Measurements from ENCODE around the gene CCDC24. TPM values are rescaled to one million over a fixed set of nuclear protein-coding genes. Genes with fewer than 3 reads are reported as not detected.
A peak's percentile ranks its signal among the peaks of the same experiment; 100 is the strongest.

CCDC24 gene
- total RNA-seq, 1 experiment from 2014 or later = 24.4 TPM

DNA sequence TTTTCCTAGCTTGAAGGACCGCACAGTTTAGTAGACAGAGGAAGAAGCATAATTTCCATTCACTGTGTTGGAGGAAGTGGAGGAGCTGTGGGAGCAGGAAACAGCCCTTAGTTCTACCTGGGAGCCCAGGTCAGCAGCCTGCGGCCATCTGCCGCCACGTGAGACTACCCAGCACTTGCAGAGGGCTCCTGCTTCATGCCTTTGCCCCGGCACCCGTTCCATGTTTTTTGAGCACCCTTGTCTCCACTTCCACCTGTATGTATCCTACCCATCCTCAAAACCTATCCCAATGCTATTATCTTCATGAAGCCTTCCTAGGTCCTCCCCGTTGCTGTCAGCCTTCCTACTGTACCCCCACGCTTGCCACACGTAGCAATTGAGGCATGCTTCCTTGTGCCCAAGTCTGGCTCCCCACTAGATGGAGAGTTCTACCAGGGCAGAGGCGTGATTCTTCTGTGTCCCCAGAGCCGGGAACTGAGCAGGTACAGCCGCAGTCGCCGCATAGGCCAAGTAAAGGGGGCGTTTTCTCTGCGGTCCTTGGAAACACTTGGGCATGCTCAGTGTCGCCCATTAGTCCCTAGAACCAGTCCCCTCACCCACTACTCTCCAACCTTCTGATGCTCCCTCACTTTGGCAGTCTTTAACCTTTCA lies 38.0 kb downstream of the CCDC24 start:
- Histone ChIP-seq H3K9me3 (ENCODE audit: control insufficient read depth, insufficient read depth, low read depth, low read length) (no peaks in the 10 kb centered on the region), H3K27ac (ENCODE audit: low read length) (peak overlapping the region; percentile 87), H3K36me3 (ENCODE audit: control insufficient read depth, insufficient read depth, low read length) (no peaks in the 10 kb centered on the region; the same call in 1 of the 2 replicates), H3K27me3 (ENCODE audit: control insufficient read depth, insufficient read depth, low read length) (no peaks in the 10 kb centered on the region), H3K4me1 (ENCODE audit: control insufficient read depth, insufficient read depth, low read length) (peaks cover 23% of the 10 kb centered on the region), H3K4me3 (ENCODE audit: low read depth in 2 of 2, low read length in 2 of 2) (peak overlapping the region; percentile 78 to 86)
- ATAC-seq = peak; percentile 68
- intact Hi-C loops (cut with micrococcal nuclease; ENCODE audit: unreplicated experiment) (no loop called here), in situ Hi-C loops (cut with HindIII; ENCODE audit: low pct_unique_long_range_greater_than_20kb, low sequenced_read_pairs) (no loop called here)
- DNase-seq (ENCODE audit: low read depth, low spot score) = no peak
- no peak for TF ChIP-seq POLR2AphosphoS5 (IDR thresholded peaks at IDR 0.05; ENCODE audit: low read depth, low read length)
- TF ChIP-seq SIN3A (IDR thresholded peaks at IDR 0.05; ENCODE audit: borderline replicate concordance, insufficient read depth, low read depth, low read length) = no peak
- TF ChIP-seq, protein P1, sequence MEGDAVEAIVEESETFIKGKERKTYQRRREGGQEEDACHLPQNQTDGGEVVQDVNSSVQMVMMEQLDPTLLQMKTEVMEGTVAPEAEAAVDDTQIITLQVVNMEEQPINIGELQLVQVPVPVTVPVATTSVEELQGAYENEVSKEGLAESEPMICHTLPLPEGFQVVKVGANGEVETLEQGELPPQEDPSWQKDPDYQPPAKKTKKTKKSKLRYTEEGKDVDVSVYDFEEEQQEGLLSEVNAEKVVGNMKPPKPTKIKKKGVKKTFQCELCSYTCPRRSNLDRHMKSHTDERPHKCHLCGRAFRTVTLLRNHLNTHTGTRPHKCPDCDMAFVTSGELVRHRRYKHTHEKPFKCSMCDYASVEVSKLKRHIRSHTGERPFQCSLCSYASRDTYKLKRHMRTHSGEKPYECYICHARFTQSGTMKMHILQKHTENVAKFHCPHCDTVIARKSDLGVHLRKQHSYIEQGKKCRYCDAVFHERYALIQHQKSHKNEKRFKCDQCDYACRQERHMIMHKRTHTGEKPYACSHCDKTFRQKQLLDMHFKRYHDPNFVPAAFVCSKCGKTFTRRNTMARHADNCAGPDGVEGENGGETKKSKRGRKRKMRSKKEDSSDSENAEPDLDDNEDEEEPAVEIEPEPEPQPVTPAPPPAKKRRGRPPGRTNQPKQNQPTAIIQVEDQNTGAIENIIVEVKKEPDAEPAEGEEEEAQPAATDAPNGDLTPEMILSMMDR (IDR thresholded peaks at IDR 0.05) = no peak
- TF ChIP-seq TCF7L2 (IDR thresholded peaks at IDR 0.05; ENCODE audit: low read depth, low read length) = no peak
- TF ChIP-seq, protein P2, sequence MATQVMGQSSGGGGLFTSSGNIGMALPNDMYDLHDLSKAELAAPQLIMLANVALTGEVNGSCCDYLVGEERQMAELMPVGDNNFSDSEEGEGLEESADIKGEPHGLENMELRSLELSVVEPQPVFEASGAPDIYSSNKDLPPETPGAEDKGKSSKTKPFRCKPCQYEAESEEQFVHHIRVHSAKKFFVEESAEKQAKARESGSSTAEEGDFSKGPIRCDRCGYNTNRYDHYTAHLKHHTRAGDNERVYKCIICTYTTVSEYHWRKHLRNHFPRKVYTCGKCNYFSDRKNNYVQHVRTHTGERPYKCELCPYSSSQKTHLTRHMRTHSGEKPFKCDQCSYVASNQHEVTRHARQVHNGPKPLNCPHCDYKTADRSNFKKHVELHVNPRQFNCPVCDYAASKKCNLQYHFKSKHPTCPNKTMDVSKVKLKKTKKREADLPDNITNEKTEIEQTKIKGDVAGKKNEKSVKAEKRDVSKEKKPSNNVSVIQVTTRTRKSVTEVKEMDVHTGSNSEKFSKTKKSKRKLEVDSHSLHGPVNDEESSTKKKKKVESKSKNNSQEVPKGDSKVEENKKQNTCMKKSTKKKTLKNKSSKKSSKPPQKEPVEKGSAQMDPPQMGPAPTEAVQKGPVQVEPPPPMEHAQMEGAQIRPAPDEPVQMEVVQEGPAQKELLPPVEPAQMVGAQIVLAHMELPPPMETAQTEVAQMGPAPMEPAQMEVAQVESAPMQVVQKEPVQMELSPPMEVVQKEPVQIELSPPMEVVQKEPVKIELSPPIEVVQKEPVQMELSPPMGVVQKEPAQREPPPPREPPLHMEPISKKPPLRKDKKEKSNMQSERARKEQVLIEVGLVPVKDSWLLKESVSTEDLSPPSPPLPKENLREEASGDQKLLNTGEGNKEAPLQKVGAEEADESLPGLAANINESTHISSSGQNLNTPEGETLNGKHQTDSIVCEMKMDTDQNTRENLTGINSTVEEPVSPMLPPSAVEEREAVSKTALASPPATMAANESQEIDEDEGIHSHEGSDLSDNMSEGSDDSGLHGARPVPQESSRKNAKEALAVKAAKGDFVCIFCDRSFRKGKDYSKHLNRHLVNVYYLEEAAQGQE (IDR thresholded peaks at IDR 0.05; ENCODE audit: insufficient read depth in 1 of 2, low read depth in 2 of 2, low read length in 1 of 2) = 0 out of 4 replicates have a peak, but pooled peaks of 1 of the 2 experiments have one; percentile 6
- CTCF ChIA-PET = no interaction called here
- POLR2A ChIA-PET = no interaction called here
- BruUV-seq (replicated peaks) = TSS peak; percentile 76

DNA sequence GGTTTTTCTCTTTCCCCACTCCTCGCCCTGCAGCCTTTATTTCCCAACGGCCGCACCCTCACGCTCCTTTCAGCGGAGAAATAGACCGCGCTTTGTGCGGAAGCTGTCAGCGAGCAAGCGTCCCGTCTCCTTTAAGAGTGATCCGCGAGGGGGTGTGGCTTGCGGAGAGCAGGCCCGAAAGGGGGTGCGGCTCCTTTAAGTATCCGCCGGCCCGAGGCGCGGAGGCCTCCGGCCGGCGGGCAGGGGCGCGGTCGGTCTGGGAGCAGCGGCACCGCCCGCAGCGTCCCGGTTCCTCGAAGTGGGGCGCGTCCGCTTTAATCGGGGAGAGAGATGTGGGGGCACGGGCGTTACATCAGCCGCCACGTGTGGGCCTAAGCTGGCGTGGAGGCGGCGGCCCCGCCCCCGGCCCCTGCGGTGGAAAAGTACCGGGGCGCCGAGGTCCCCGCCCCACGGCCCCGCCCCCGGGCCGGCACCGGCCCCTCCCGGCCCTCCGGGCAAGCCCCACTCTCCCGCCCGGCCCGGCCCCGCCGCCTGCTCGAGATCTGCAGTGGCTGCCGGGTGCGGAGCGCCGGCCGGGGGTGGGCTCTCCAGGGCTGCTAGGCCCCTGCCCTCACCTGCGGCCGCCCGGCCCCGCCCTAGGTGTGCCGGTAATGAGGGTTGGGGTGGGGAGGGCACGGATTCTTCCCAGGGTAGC lies 38.7 kb downstream of the CCDC24 start:
- H3K27me3 ChIP-seq (ENCODE audit: control insufficient read depth, insufficient read depth, low read length) = no peaks in the 10 kb centered on the region
- H3K9me3 ChIP-seq (ENCODE audit: control insufficient read depth, insufficient read depth, low read depth, low read length) = no peaks in the 10 kb centered on the region
- no peak for DNase-seq (ENCODE audit: low read depth, low spot score)
- no peaks in the 10 kb centered on the region; the same call in 1 of the 2 replicates for H3K36me3 ChIP-seq (ENCODE audit: control insufficient read depth, insufficient read depth, low read length)
- intact Hi-C loops (cut with micrococcal nuclease; ENCODE audit: unreplicated experiment) (no loop called here), in situ Hi-C loops (cut with HindIII; ENCODE audit: low pct_unique_long_range_greater_than_20kb, low sequenced_read_pairs) (no loop called here)
- ChIA-PET CTCF (no interaction called here), POLR2A (no interaction called here)
- peak overlapping the region; percentile 78 to 86 for H3K4me3 ChIP-seq (ENCODE audit: low read depth in 2 of 2, low read length in 2 of 2)
- BruUV-seq (replicated peaks) = no TSS peak
- TF ChIP-seq TCF7L2 (IDR thresholded peaks at IDR 0.05; ENCODE audit: low read depth, low read length) (no peak), POLR2AphosphoS5 (IDR thresholded peaks at IDR 0.05; ENCODE audit: low read depth, low read length) (peak; percentile 63)
- TF ChIP-seq, protein P2 (IDR thresholded peaks at IDR 0.05; ENCODE audit: insufficient read depth in 1 of 2, low read depth in 2 of 2, low read length in 1 of 2) = 0 out of 4 replicates have a peak, but pooled peaks of 1 of the 2 experiments have one; percentile 0
- H3K27ac ChIP-seq (ENCODE audit: low read length) = peak overlapping the region; percentile 87
- H3K4me1 ChIP-seq (ENCODE audit: control insufficient read depth, insufficient read depth, low read length) = peaks cover 16% of the 10 kb centered on the region
- ATAC-seq = peak; percentile 89

All from Panc1 (cell line).